ENCODE results near the gene DDR2.

DDR2 gene

GRCh38 chr1:162639718-162640117 lies 7.5 kb downstream of the DDR2 start:
- Histone ChIP-seq H3K36me3 (no peaks in the 10 kb centered on the region), H3K4me3 (ENCODE audit: low read depth in 1 of 2, low read length in 1 of 2) (no peak overlapping the region), H3K27ac (no peak overlapping the region), H3K27me3 (peaks cover 9% of the 10 kb centered on the region), H3K4me1 (ENCODE audit: control insufficient read depth in 1 of 2, insufficient read depth in 1 of 2, low read depth in 1 of 2, low read length in 1 of 2) (no peaks in the 10 kb centered on the region), H3K9me3 (no peaks in the 10 kb centered on the region)
- TF ChIP-seq CTCF (IDR thresholded peaks at IDR 0.05): no peak

- TF ChIP-seq CTCF (IDR thresholded peaks at IDR 0.05): no peak
- Histone ChIP-seq H3K4me3 (ENCODE audit: low read depth in 1 of 2, low read length in 1 of 2) (no peak overlapping the region), H3K4me1 (ENCODE audit: control insufficient read depth in 1 of 2, insufficient read depth in 1 of 2, low read depth in 1 of 2, low read length in 1 of 2) (no peaks in the 10 kb centered on the region), H3K9me3 (no peaks in the 10 kb centered on the region), H3K27ac (no peak overlapping the region), H3K36me3 (no peaks in the 10 kb centered on the region), H3K27me3 (peaks cover 9% of the 10 kb centered on the region)
Measured at GRCh38 chr1:162641114-162641513, 8.8 kb downstream of the DDR2 start.

GRCh38 chr1:162644986-162645314 lies 12.7 kb downstream of the DDR2 start:
- no peaks in the 10 kb centered on the region for H3K4me1 ChIP-seq (ENCODE audit: control insufficient read depth in 1 of 2, insufficient read depth in 1 of 2, low read depth in 1 of 2, low read length in 1 of 2)
- no peaks in the 10 kb centered on the region for H3K9me3 ChIP-seq
- H3K4me3 ChIP-seq (ENCODE audit: low read depth in 1 of 2, low read length in 1 of 2): no peak overlapping the region

GRCh38 chr1:162645666-162646065 lies 13.4 kb downstream of the DDR2 start:
- no peaks in the 10 kb centered on the region for H3K9me3 ChIP-seq
- no peak overlapping the region for H3K4me3 ChIP-seq (ENCODE audit: low read depth in 1 of 2, low read length in 1 of 2)
- no peak for TF ChIP-seq CTCF (IDR thresholded peaks at IDR 0.05)
- H3K27me3 ChIP-seq: peaks cover 24% of the 10 kb centered on the region
- H3K27ac ChIP-seq: no peak overlapping the region
- H3K4me1 ChIP-seq (ENCODE audit: control insufficient read depth in 1 of 2, insufficient read depth in 1 of 2, low read depth in 1 of 2, low read length in 1 of 2): no peaks in the 10 kb centered on the region
- no peaks in the 10 kb centered on the region for H3K36me3 ChIP-seq

More at GRCh38 chr1:162644986-162645314, 12.7 kb downstream of the DDR2 start:
- TF ChIP-seq CTCF (IDR thresholded peaks at IDR 0.05): no peak
- H3K36me3 ChIP-seq: no peaks in the 10 kb centered on the region
- H3K27ac ChIP-seq: no peak overlapping the region
- peaks cover 24% of the 10 kb centered on the region for H3K27me3 ChIP-seq

- no peaks in the 10 kb centered on the region for H3K36me3 ChIP-seq
- TF ChIP-seq CTCF (IDR thresholded peaks at IDR 0.05): no peak
- H3K9me3 ChIP-seq: no peaks in the 10 kb centered on the region
- no peaks in the 10 kb centered on the region for H3K4me1 ChIP-seq (ENCODE audit: control insufficient read depth in 1 of 2, insufficient read depth in 1 of 2, low read depth in 1 of 2, low read length in 1 of 2)
- H3K4me3 ChIP-seq (ENCODE audit: low read depth in 1 of 2, low read length in 1 of 2): no peak overlapping the region
- H3K27ac ChIP-seq: no peak overlapping the region
- H3K27me3 ChIP-seq: peaks cover 24% of the 10 kb centered on the region
Measured at GRCh38 chr1:162649583-162649982, 17.3 kb downstream of the DDR2 start.

All from neutrophil (primary cell).